Measurements from ENCODE around the gene DDAH1. TPM values are rescaled to one million over a fixed set of nuclear protein-coding genes. Genes with fewer than 3 reads are reported as not detected.

Gene DDAH1
- total and polyA plus RNA-seq, 2 of the 8 experiments (the other 6 are each of a cell fraction or from before 2014, with no cell fraction given) = 22.8 to 54.5 TPM

DNA sequence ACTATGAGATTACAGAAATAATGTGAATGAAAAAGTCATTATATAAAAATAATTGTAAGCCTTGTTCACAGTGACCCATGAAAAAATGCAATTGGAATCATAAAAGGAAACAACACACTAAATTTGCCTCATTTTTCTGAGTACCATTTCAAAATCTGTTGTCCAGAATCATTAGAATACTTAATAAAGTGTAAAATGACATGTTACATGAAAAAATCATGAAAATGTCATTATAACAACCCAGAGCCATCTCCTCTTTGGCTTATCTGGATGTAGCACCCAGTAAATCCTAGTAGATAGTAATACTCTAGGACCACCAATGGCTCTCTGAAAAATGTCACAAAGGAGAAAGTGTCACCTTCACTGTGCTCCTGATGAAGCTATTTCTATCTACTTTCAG lies 76.5 kb downstream of the DDAH1 start:
- FAIRE-seq (no peak), DNase-seq (ENCODE audit: low read depth in 1 of 2, low spot score in 2 of 2) (no peak)
- ChIA-PET CTCF (ENCODE audit: partially characterized antibody) (interaction anchor here (1.3 kb wide), 1 partner anchor 14 kb away, joined by 3 read pairs; no protein-coding TSS in a partner anchor), POLR2A (ENCODE audit: partially characterized antibody) (interaction anchor here (0.5 kb wide), 1 partner anchor 12 kb away, joined by 5 read pairs; no protein-coding TSS in a partner anchor)
- no peak overlapping the region for H3K56ac ChIP-seq (replicated peaks; ENCODE audit: insufficient read length, low read depth, low read length)
- no peak overlapping the region for H2BK15ac ChIP-seq (ENCODE audit: low read length)
- H3K9ac ChIP-seq (replicated peaks in 1 of 4; ENCODE audit: extremely low read depth in 1 of 4, low read depth in 3 of 4, low read length in 3 of 4) = no peak overlapping the region
- no peak overlapping the region for H2BK120ac ChIP-seq (replicated peaks; ENCODE audit: low read depth, low read length)
- H3K79me2 ChIP-seq (ENCODE audit: control insufficient read depth in 1 of 2, insufficient read depth in 2 of 2, low read length in 2 of 2) = no peaks in the 10 kb centered on the region
- H3K27me3 ChIP-seq (replicated peaks in 1 of 4; ENCODE audit: control insufficient read depth in 3 of 4, extremely low read depth in 1 of 4, insufficient read depth in 3 of 4, low read length in 3 of 4) = no peaks in the 10 kb centered on the region
- no peak overlapping the region for H4K91ac ChIP-seq (replicated peaks; ENCODE audit: insufficient read length, low read length)
- H4K20me1 ChIP-seq (replicated peaks in 1 of 2; ENCODE audit: control insufficient read depth in 1 of 2, insufficient read depth in 2 of 2, low read length in 2 of 2) = no peaks in the 10 kb centered on the region
- H3K4me3 ChIP-seq (ENCODE audit: extremely low read depth in 1 of 4, insufficient read depth in 2 of 4, low read depth in 3 of 4, low read length in 4 of 4) = no peak overlapping the region
- H3K36me3 ChIP-seq (ENCODE audit: control insufficient read depth in 2 of 4, insufficient read depth in 4 of 4, low read length in 3 of 4) = peaks cover 0 to 2% (median 0%) of the 10 kb centered on the region in 4 experiments; a peak in 2 of 8 replicates
- no peak overlapping the region for H4K8ac ChIP-seq (ENCODE audit: extremely low read depth, insufficient read depth, low read length)
- no peak overlapping the region for H3K4me2 ChIP-seq (ENCODE audit: insufficient read depth in 1 of 2, low read depth in 2 of 2, low read length in 2 of 2)
- H3K14ac ChIP-seq (ENCODE audit: insufficient read length) = no peak overlapping the region
- no peak overlapping the region for H3K27ac ChIP-seq (ENCODE audit: low read depth, low read length)
- peaks cover 0 to 5% (median 1%) of the 10 kb centered on the region in 4 experiments; a peak in 2 of 7 replicates for H3K4me1 ChIP-seq (replicated peaks in 1 of 4; ENCODE audit: control insufficient read depth in 3 of 4, insufficient read depth in 4 of 4, low read length in 3 of 4)
- H2AK5ac ChIP-seq (ENCODE audit: low read depth, low read length) = no peak overlapping the region
- no peak overlapping the region for H2AFZ ChIP-seq (ENCODE audit: low read length)
- no peak overlapping the region for H3K23ac ChIP-seq (ENCODE audit: insufficient read length)
- no peaks in the 10 kb centered on the region; the same call in 1 of the 2 replicates for H3K79me1 ChIP-seq (ENCODE audit: low read depth, low read length)
- H3K9me3 ChIP-seq (ENCODE audit: insufficient read depth in 2 of 2, low read depth in 1 of 2, low read length in 1 of 2) = peaks cover 7 to 11% of the 10 kb centered on the region in 2 experiments; a peak in 1 of 4 replicates
- no peak overlapping the region for H2BK12ac ChIP-seq (ENCODE audit: low read depth, low read length)
- H3K4ac ChIP-seq (replicated peaks; ENCODE audit: insufficient read length, low read depth, low read length) = no peak overlapping the region
- H4K5ac ChIP-seq (ENCODE audit: insufficient read length, low read depth, low read length) = no peak overlapping the region
- TF ChIP-seq KDM5A (IDR thresholded peaks at IDR 0.05; ENCODE audit: low read length) (no peak), EZH2 (IDR thresholded peaks at IDR 0.05; ENCODE audit: low read depth, low read length, severe bottlenecking) (no peak), TBP (IDR thresholded peaks at IDR 0.05; ENCODE audit: low read depth, low read length) (no peak), GABPA (IDR thresholded peaks at IDR 0.05; ENCODE audit: borderline replicate concordance, insufficient read depth, low read length) (no peak), RBBP5 (IDR thresholded peaks at IDR 0.05; ENCODE audit: borderline replicate concordance, low read depth, low read length) (no peak), KDM1A (IDR thresholded peaks at IDR 0.05; ENCODE audit: borderline replicate concordance, low read length) (no peak), RFX5 (IDR thresholded peaks at IDR 0.05; ENCODE audit: borderline replicate concordance, low read depth, low read length) (no peak)
- TF ChIP-seq, protein P1, sequence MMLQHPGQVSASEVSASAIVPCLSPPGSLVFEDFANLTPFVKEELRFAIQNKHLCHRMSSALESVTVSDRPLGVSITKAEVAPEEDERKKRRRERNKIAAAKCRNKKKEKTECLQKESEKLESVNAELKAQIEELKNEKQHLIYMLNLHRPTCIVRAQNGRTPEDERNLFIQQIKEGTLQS (IDR thresholded peaks at IDR 0.05; ENCODE audit: insufficient read depth, low read depth, low read length) = no peak
- no peaks in the 10 kb centered on the region for H3K23me2 ChIP-seq (ENCODE audit: low read depth, low read length)
- H3K18ac ChIP-seq (ENCODE audit: extremely low read depth, low read length) = no peak overlapping the region
- H2BK20ac ChIP-seq (ENCODE audit: low read length) = no peak overlapping the region
- H2BK5ac ChIP-seq (ENCODE audit: low read depth, low read length) = no peak overlapping the region
